Parathyroid adenoma (tissue), 2 donors: ENCODE results near the gene HMGN4.

Experiments used
- H2AFZ ChIP-seq: fragments of 300-600 bp; sonication (generic); one replicate; pipeline ENCODE4 v1.7.0; 2017; ENCODE audit warnings: antibody characterized with exemption, mild to moderate bottlenecking
- H3K27ac ChIP-seq: fragments of 300-600 bp; sonication (generic); one replicate; pipeline ENCODE4 v1.7.0; 2017
- H3K27me3 ChIP-seq: fragments of 300-600 bp; sonication (generic); one replicate; pipeline ENCODE4 v1.7.0; 2017; ENCODE audit warnings: low read length; ENCODE audit not compliant: control insufficient read depth, insufficient read depth
- H3K36me3 ChIP-seq: fragments of 300-600 bp; sonication (generic); one replicate; pipeline ENCODE4 v1.7.0; 2017; ENCODE audit warnings: low read length; ENCODE audit not compliant: control insufficient read depth, insufficient read depth
- H3K4me1 ChIP-seq: fragments of 300-600 bp; sonication (generic); one replicate; pipeline ENCODE4 v1.7.0; 2017; ENCODE audit warnings: control low read depth
- H3K4me2 ChIP-seq: fragments of 300-600 bp; sonication (generic); one replicate; pipeline ENCODE4 v1.7.0; 2017; ENCODE audit warnings: low read length
- H3K4me3 ChIP-seq: fragments of 300-600 bp; sonication (generic); one replicate; pipeline ENCODE4 v1.7.0; 2017; ENCODE audit warnings: low read depth, low read length
- H3K79me2 ChIP-seq: fragments of 300-600 bp; sonication (generic); one replicate; pipeline ENCODE4 v1.7.0; 2017; ENCODE audit warnings: control low read depth
- H3K9ac ChIP-seq: fragments of 300-600 bp; sonication (generic); one replicate; pipeline ENCODE4 v1.7.0; 2017; ENCODE audit warnings: mild to moderate bottlenecking
- H3K9me3 ChIP-seq: fragments of 300-600 bp; sonication (generic); one replicate; pipeline ENCODE4 v1.7.0; 2017; ENCODE audit warnings: low read length; ENCODE audit not compliant: control insufficient read depth
- CTCF ChIP-seq: fragments of 300-600 bp; sonication (generic); IDR thresholded peaks from one replicate; pipeline ENCODE4 v1.7.0; 2017; ENCODE audit warnings: antibody characterized with exemption, mild to moderate bottlenecking
- donor health status: primary hyperparathyroidism.

Gene HMGN4

GRCh38 chr6:26569433-26569764 is 31.2 kb downstream of the HMGN4 start:
- Histone ChIP-seq H3K4me3 (peak overlapping the region; percentile 59), H3K4me2 (no peak overlapping the region), H3K79me2 (no peaks in the 10 kb centered on the region), H3K36me3 (no peaks in the 10 kb centered on the region), H3K9me3 (no peaks in the 10 kb centered on the region), H3K27ac (no peak overlapping the region), H2AFZ (peak overlapping the region; percentile 16), H3K9ac (no peak overlapping the region), H3K27me3 (no peaks in the 10 kb centered on the region), H3K4me1 (no peaks in the 10 kb centered on the region)
- no peak for TF ChIP-seq CTCF

GRCh38 chr6:26570027-26570809 is 32.1 kb downstream of the HMGN4 start:
- H3K27me3 ChIP-seq = no peaks in the 10 kb centered on the region
- no peaks in the 10 kb centered on the region for H3K36me3 ChIP-seq
- no peaks in the 10 kb centered on the region for H3K79me2 ChIP-seq
- H3K4me2 ChIP-seq = no peak overlapping the region
- no peaks in the 10 kb centered on the region for H3K9me3 ChIP-seq
- no peaks in the 10 kb centered on the region for H3K4me1 ChIP-seq
- no peak overlapping the region for H3K4me3 ChIP-seq
- no peak overlapping the region for H3K27ac ChIP-seq
- no peak overlapping the region for H2AFZ ChIP-seq
- TF ChIP-seq CTCF = no peak
- no peak overlapping the region for H3K9ac ChIP-seq

- peak overlapping the region; percentile 86 for H2AFZ ChIP-seq
- TF ChIP-seq CTCF = no peak
- H3K4me3 ChIP-seq = peak overlapping the region; percentile 56
- no peaks in the 10 kb centered on the region for H3K4me1 ChIP-seq
- no peaks in the 10 kb centered on the region for H3K79me2 ChIP-seq
- no peaks in the 10 kb centered on the region for H3K9me3 ChIP-seq
- no peak overlapping the region for H3K9ac ChIP-seq
- H3K36me3 ChIP-seq = no peaks in the 10 kb centered on the region
- H3K27me3 ChIP-seq = no peaks in the 10 kb centered on the region
- peak overlapping the region; percentile 71 for H3K4me2 ChIP-seq
- peak overlapping the region; percentile 55 for H3K27ac ChIP-seq
Observed at GRCh38 chr6:26571592-26572296, 33.6 kb downstream of the HMGN4 start.

GRCh38 chr6:26575494-26575939 is 37.4 kb downstream of the HMGN4 start:
- no peak overlapping the region for H3K4me2 ChIP-seq
- TF ChIP-seq CTCF = no peak
- H2AFZ ChIP-seq = no peak overlapping the region
- no peak overlapping the region for H3K9ac ChIP-seq
- H3K9me3 ChIP-seq = no peaks in the 10 kb centered on the region
- no peak overlapping the region for H3K4me3 ChIP-seq
- H3K27ac ChIP-seq = no peak overlapping the region
- H3K4me1 ChIP-seq = no peaks in the 10 kb centered on the region
- no peaks in the 10 kb centered on the region for H3K79me2 ChIP-seq
- H3K36me3 ChIP-seq = no peaks in the 10 kb centered on the region
- H3K27me3 ChIP-seq = no peaks in the 10 kb centered on the region
